ENCODE measurements around the gene ZBTB7A.

GRCh38 chr19:4036576-4037300 is 30.0 kb downstream of the ZBTB7A start:
- TF ChIP-seq GATA3 (IDR thresholded peaks at IDR 0.05; ENCODE audit: low read depth, low read length) (no peak), GATA2 (IDR thresholded peaks at IDR 0.05; ENCODE audit: low read depth, low read length) (no peak)

Measured in SH-SY5Y (cell line).